H9 (cell line): ENCODE measurements around the gene ADAMTS17. TPM values are rescaled to one million over a fixed set of nuclear protein-coding genes. Genes with fewer than 3 reads are reported as not detected.

Experiments used
- DNase-seq: peaks from one replicate; pipeline ENCODE4 v3.0.0-alpha.2; 2017
- H2AFZ ChIP-seq: one replicate; pipeline ENCODE4 v1.6.1; 2013; ENCODE audit warnings: mild to moderate bottlenecking, low read length, control low read depth, moderate library complexity
- H2AK5ac ChIP-seq: 2 replicates; pipeline ENCODE4 v1.6.1; 2013; ENCODE audit warnings: low read length, control low read depth, mixed read lengths; ENCODE audit not compliant: insufficient read length
- H2BK120ac ChIP-seq: one replicate; pipeline ENCODE4 v1.6.1; 2013; ENCODE audit warnings: low read depth, mild to moderate bottlenecking, low read length, control low read depth, inconsistent platforms; ENCODE audit not compliant: poor library complexity, severe bottlenecking
- H2BK12ac ChIP-seq: 2 replicates; pipeline ENCODE4 v1.6.1; 2013; ENCODE audit warnings: low read length, control low read depth, mixed read lengths, low read depth; ENCODE audit not compliant: insufficient read length
- H2BK15ac ChIP-seq: 2 replicates; pipeline ENCODE4 v1.6.1; 2013; ENCODE audit warnings: low read depth, low read length, control low read depth
- H2BK20ac ChIP-seq: one replicate; pipeline ENCODE4 v1.6.1; 2013; ENCODE audit warnings: low read depth, mild to moderate bottlenecking, low read length, control low read depth, inconsistent platforms; ENCODE audit not compliant: poor library complexity, severe bottlenecking
- H2BK5ac ChIP-seq: 2 replicates; pipeline ENCODE4 v1.6.1; 2013; ENCODE audit warnings: low read length, control low read depth, mixed read lengths; ENCODE audit not compliant: insufficient read length
- H3K14ac ChIP-seq: 2 replicates; pipeline ENCODE4 v1.6.1; 2013; ENCODE audit warnings: low read length, control low read depth; ENCODE audit not compliant: insufficient read depth
- H3K18ac ChIP-seq: 2 replicates; pipeline ENCODE4 v1.6.1; 2013; ENCODE audit warnings: low read depth, mild to moderate bottlenecking, mixed read lengths, low read length, control low read depth; ENCODE audit not compliant: insufficient read length
- H3K23ac ChIP-seq: 2 replicates; pipeline ENCODE4 v1.6.1; 2013; ENCODE audit warnings: low read length, control low read depth, mixed read lengths, low read depth; ENCODE audit not compliant: insufficient read length
- H3K23me2 ChIP-seq: 2 replicates; pipeline ENCODE4 v1.6.1; 2013; ENCODE audit warnings: low read depth, mild to moderate bottlenecking, mixed read lengths, low read length, control low read depth; ENCODE audit not compliant: insufficient read length, poor library complexity, severe bottlenecking
- H3K27ac ChIP-seq: 2 replicates; pipeline ENCODE4 v1.5.1; 2013; ENCODE audit warnings: low read length, control low read depth, mixed read lengths, low read depth; ENCODE audit not compliant: insufficient read length
- H3K27me3 ChIP-seq: 2 replicates; pipeline ENCODE4 v1.6.1; 2013; ENCODE audit warnings: low read length, control low read depth, inconsistent platforms; ENCODE audit not compliant: insufficient read depth
- H3K4ac ChIP-seq: 2 replicates; pipeline ENCODE4 v1.6.1; 2013; ENCODE audit warnings: low read depth, mild to moderate bottlenecking, control low read depth, inconsistent platforms, low read length, moderate library complexity
- H3K4me1 ChIP-seq: 2 replicates; pipeline ENCODE4 v1.6.1; 2013; ENCODE audit warnings: low read length, control low read depth, inconsistent platforms; ENCODE audit not compliant: insufficient read depth
- H3K4me2 ChIP-seq: 2 replicates; pipeline ENCODE4 v1.6.1; 2013; ENCODE audit warnings: low read length, control low read depth, mixed read lengths; ENCODE audit not compliant: insufficient read length, insufficient read depth
- H3K56ac ChIP-seq: 2 replicates; pipeline ENCODE4 v1.6.1; 2013; ENCODE audit warnings: low read depth, mild to moderate bottlenecking, mixed read lengths, low read length, control low read depth; ENCODE audit not compliant: insufficient read length
- H3K79me1 ChIP-seq: 2 replicates; pipeline ENCODE4 v1.6.1; 2013; ENCODE audit warnings: low read depth, mild to moderate bottlenecking, moderate library complexity, low read length, control low read depth, inconsistent platforms; ENCODE audit not compliant: insufficient read depth, poor library complexity, severe bottlenecking
- H3K79me2 ChIP-seq: 2 replicates; pipeline ENCODE4 v1.6.1; 2013; ENCODE audit warnings: low read length, control low read depth, inconsistent platforms; ENCODE audit not compliant: insufficient read depth
- H3K9ac ChIP-seq: 2 replicates; pipeline ENCODE4 v1.6.1; 2013; ENCODE audit warnings: low read length, control low read depth, mixed read lengths; ENCODE audit not compliant: insufficient read length; ENCODE audit errors: extremely low read depth
- H3K9me3 ChIP-seq: one replicate; pipeline ENCODE4 v1.6.1; 2013; ENCODE audit warnings: low read depth, low read length, inconsistent platforms; ENCODE audit not compliant: control insufficient read depth
- H3T11ph ChIP-seq: one replicate; pipeline ENCODE4 v1.6.1; 2013; ENCODE audit warnings: mild to moderate bottlenecking, low read length, control low read depth, inconsistent platforms
- H4K20me1 ChIP-seq: one replicate; pipeline ENCODE4 v1.6.1; 2013; ENCODE audit not compliant: control insufficient read depth, insufficient read length, insufficient read depth
- H4K5ac ChIP-seq: 2 replicates; pipeline ENCODE4 v1.6.1; 2013; ENCODE audit warnings: low read depth, mild to moderate bottlenecking, mixed read lengths, low read length, control low read depth; ENCODE audit not compliant: insufficient read length
- H4K8ac ChIP-seq: replicated peaks from 2 replicates; pipeline ENCODE4 v1.6.1; 2013; ENCODE audit warnings: low read length, control low read depth, mixed read lengths, low read depth; ENCODE audit not compliant: insufficient read length
- H4K91ac ChIP-seq: 2 replicates; pipeline ENCODE4 v1.6.1; 2013; ENCODE audit warnings: low read depth, mild to moderate bottlenecking, moderate library complexity, mixed read lengths, low read length, control low read depth; ENCODE audit not compliant: insufficient read length
- H3K27ac Mint-ChIP-seq, 3 experiments: 2 replicates in 2 of 3; 3 replicates in 1 of 3; pipeline ENCODE4 v1.8.0; 2020 to 2021; ENCODE audit warnings: mixed read lengths in 3 of 3, mild to moderate bottlenecking in 1 of 3, moderate library complexity in 1 of 3
- H3K27me3 Mint-ChIP-seq: 2 replicates; pipeline ENCODE4 v1.8.0; 2021; ENCODE audit warnings: low read depth, mild to moderate bottlenecking, moderate library complexity, mixed read lengths
- H3K36me3 Mint-ChIP-seq, 3 experiments: 2 replicates in 2 of 3; 3 replicates in 1 of 3; pipeline ENCODE4 v1.8.0; 2020 to 2021; ENCODE audit warnings: low read depth in 3 of 3, mixed read lengths in 3 of 3; ENCODE audit not compliant: insufficient read depth in 1 of 3
- H3K4me1 Mint-ChIP-seq, 2 experiments: 2 replicates each; pipeline ENCODE4 v1.8.0; 2020; ENCODE audit warnings: mixed read lengths in 2 of 2
- H3K4me3 Mint-ChIP-seq, 2 experiments: 2 replicates in 1 of 2; 3 replicates in 1 of 2; pipeline ENCODE4 v1.8.0; 2020 to 2021; ENCODE audit warnings: mild to moderate bottlenecking in 2 of 2, mixed read lengths in 2 of 2, moderate library complexity in 1 of 2
- H3K9me3 Mint-ChIP-seq, 2 experiments: 2 replicates in 1 of 2; 3 replicates in 1 of 2; pipeline ENCODE4 v1.8.0; 2020; ENCODE audit warnings: mild to moderate bottlenecking in 2 of 2, mixed read lengths in 2 of 2, moderate library complexity in 1 of 2
- CTCF ChIP-seq: fragments of 200-600 bp; sonication (generic); conservative IDR thresholded peaks from 3 replicates; pipeline ENCODE4 v1.8.0; 2021; ENCODE audit warnings: antibody characterized with exemption, mild to moderate bottlenecking
- WGBS: extraction: QIAGEN DNeasy Blood & Tissue Kit; methylation state at CpG from one replicate; pipeline ENCODE4 v1.1.7; 2013; ENCODE audit warnings: missing lambda C conversion rate, low lambda C conversion rate, mixed read lengths; ENCODE audit not compliant: insufficient read length; ENCODE audit errors: extremely low coverage; 5-methylcytosine and 5-hydroxymethylcytosine counted together
- total RNA-seq: library from RNA; stranded (reverse); gene quantifications from 2 replicates; pipeline ENCODE4 v1.2.1, GENCODE V29; 2021

ADAMTS17 gene
- total RNA-seq, 1 experiment from 2014 or later = 2.9 TPM

- no peak overlapping the region for H3K4me2 ChIP-seq
- no peak overlapping the region for H2BK15ac ChIP-seq
- H4K20me1 ChIP-seq = no peaks in the 10 kb centered on the region
- no peak overlapping the region for H3K4ac ChIP-seq
- H3K4me1 ChIP-seq = no peaks in the 10 kb centered on the region
- Mint-ChIP-seq H3K4me1 (no peaks in the 10 kb centered on the region), H3K27me3 (peaks cover 5% of the 10 kb centered on the region), H3K27ac (no peak overlapping the region; a peak in 1 of 7 replicates), H3K36me3 (peaks cover 0 to 2% (median 1%) of the 10 kb centered on the region in 3 experiments; a peak in 1 of 7 replicates), H3K4me3 (no peak overlapping the region), H3K9me3 (peaks cover 18 to 23% of the 10 kb centered on the region in 2 experiments)
- H3K79me1 ChIP-seq = no peaks in the 10 kb centered on the region
- H3K18ac ChIP-seq = no peak overlapping the region
- no peak overlapping the region for H2AK5ac ChIP-seq
- H3K79me2 ChIP-seq = no peaks in the 10 kb centered on the region
- no peak overlapping the region for H3K23ac ChIP-seq
- no peak for DNase-seq
- TF ChIP-seq CTCF = no peak
- H3K23me2 ChIP-seq = no peaks in the 10 kb centered on the region
- H2BK5ac ChIP-seq = no peak overlapping the region
- no peak overlapping the region for H4K91ac ChIP-seq
- H4K5ac ChIP-seq = no peak overlapping the region
- H3K9me3 ChIP-seq = no peaks in the 10 kb centered on the region
- H2BK120ac ChIP-seq = no peak overlapping the region
- no CpG with 5 or more reads among the region's 8 CpGs for WGBS
- H4K8ac ChIP-seq = no peak overlapping the region
- H3K27ac ChIP-seq = no peak overlapping the region
- H2BK12ac ChIP-seq = no peak overlapping the region
- no peak overlapping the region for H3K56ac ChIP-seq
- no peak overlapping the region for H2AFZ ChIP-seq
- no peak overlapping the region for H3T11ph ChIP-seq
- H3K14ac ChIP-seq = no peak overlapping the region
- no peak overlapping the region for H2BK20ac ChIP-seq
- H3K27me3 ChIP-seq = no peaks in the 10 kb centered on the region
- no peak overlapping the region for H3K9ac ChIP-seq
Observed at GRCh38 chr15:100276506-100276905, 65.3 kb downstream of the ADAMTS17 start.
